Prostate gland (tissue), 2 donors: ENCODE results near the gene NEMP2.
A peak's percentile ranks its signal among the peaks of the same experiment; 100 is the strongest.

Experiments
- POLR2A ChIP-seq: fragments of 450-650 bp; IDR thresholded peaks from one replicate; pipeline ENCODE4 v1.6.1; 2016; ENCODE audit warnings: antibody characterized with exemption, mild to moderate bottlenecking
- TF ChIP-seq, protein P1 (sequence below), 4 experiments: fragments of 200-600 bp in 2 of 4; fragments of 450-650 bp in 2 of 4; sonication (generic) in 2 of 4; IDR thresholded peaks; 1 replicate in 3 of 4; 2 replicates in 1 of 4; pipeline ENCODE4 v1.5.1; 2016 to 2019; ENCODE audit warnings: antibody characterized with exemption in 4 of 4, mild to moderate bottlenecking in 2 of 4, moderate library complexity in 2 of 4

DNA sequence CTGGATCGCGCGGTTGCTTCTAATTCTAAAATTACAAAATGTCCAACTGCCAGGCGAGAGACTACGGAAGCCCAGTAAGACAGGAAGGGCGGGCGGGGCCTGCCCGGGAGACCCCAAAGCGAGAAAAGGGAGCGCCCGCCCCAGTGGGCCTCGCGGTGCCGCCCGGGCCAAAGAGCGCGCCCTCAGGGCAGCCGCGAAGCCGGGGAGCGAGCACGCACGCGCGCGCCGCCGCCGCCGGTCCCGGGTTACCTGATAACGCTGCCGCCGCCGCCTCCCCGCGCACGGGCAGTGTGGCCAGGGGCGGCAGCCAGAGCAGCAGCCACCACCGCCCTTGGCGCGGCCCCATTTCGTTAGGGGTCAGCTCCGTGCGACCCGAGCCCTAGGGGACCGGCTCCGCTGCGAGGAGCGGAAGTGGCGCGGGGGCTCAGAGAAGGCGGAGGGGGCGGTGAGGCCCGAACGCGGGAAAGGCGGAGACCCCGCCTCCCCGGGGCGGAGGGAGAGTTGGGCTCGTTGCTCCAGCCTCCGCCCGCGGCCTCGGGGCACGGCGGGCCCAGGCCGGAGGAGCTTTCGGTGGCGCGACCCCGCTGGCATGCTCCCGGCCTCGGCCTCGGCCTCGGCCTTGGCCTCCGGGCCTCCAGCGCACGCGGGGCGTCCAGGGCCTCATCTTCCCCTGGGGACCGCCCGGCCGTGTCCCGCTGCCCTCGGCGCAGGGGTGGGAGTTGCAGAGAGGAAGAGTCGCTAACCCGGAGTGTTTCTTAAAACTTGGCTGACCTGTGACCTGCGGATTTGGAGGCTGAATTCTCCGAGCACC is at the start of gene NEMP2:
- peak; percentile 54 for TF ChIP-seq POLR2A
- TF ChIP-seq, protein P1, sequence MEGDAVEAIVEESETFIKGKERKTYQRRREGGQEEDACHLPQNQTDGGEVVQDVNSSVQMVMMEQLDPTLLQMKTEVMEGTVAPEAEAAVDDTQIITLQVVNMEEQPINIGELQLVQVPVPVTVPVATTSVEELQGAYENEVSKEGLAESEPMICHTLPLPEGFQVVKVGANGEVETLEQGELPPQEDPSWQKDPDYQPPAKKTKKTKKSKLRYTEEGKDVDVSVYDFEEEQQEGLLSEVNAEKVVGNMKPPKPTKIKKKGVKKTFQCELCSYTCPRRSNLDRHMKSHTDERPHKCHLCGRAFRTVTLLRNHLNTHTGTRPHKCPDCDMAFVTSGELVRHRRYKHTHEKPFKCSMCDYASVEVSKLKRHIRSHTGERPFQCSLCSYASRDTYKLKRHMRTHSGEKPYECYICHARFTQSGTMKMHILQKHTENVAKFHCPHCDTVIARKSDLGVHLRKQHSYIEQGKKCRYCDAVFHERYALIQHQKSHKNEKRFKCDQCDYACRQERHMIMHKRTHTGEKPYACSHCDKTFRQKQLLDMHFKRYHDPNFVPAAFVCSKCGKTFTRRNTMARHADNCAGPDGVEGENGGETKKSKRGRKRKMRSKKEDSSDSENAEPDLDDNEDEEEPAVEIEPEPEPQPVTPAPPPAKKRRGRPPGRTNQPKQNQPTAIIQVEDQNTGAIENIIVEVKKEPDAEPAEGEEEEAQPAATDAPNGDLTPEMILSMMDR (IDR thresholded peaks at IDR 0.05): no peak
